T follicular helper cell (primary cell): Measurements from ENCODE around the gene LRRC25.

Experiments
- DNase-seq: peaks from one replicate; pipeline ENCODE4 v3.0.0-alpha.2; 2020; ENCODE audit warnings: low read depth
- total RNA-seq, 2 experiments: gene quantifications; one replicate each; lab custom pipeline; 2026; lab: John Stamatoyannopoulos, UW

Gene LRRC25
- total RNA-seq: 0 reads per million in 2 experiments

DNA sequence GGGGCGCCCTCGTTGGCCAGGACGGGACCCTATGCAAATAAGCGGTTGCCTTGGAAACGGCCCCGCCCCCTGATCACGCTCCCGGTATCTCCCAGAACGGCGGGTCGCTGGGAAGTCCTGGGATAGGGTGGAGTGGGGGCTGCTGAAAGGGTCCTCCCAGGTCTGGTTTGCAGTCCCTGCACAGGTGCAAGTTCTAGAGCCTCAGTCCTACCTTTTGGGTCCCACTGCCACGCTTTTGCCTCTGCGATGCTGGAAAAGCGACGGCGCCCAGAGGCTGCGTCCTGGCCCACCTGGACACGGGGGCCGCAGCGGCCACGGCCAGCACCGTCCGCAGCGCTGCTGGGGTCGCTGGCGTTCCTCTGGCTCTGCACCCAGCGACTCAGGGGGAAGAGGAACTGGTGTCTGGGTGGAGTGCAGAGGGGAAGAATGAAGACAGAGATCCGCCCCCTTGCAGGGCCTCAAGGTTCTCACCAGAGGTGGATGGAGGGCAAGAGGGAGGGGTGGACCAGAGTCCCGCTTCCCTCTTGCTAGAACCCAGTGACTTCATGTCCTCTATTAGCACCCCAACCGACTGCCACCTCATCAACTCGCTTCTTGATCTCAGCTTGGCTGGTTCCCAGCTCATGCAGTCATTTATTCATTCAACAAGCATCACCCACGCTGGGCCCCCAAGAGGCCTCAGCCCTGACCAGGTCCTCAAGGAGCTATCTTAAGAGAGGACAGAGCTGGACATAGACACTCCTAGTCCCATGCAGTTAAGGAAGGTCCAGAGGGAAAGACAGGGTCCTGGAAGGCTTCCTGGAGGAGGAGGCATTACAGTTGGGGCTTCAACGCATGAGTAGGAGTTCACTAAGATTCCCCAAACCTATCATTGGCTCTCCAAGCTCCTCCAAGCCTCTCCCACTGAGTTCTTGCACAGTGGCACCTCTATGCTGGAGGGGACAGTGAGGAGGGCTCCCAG is at the start of gene LRRC25:
TSS of gene LRRC25 (minus strand) at position 381 of the 961 bp plus-strand sequence. CDS start 659 bp downstream, outside the sequence.
- no peak for DNase-seq

DNA sequence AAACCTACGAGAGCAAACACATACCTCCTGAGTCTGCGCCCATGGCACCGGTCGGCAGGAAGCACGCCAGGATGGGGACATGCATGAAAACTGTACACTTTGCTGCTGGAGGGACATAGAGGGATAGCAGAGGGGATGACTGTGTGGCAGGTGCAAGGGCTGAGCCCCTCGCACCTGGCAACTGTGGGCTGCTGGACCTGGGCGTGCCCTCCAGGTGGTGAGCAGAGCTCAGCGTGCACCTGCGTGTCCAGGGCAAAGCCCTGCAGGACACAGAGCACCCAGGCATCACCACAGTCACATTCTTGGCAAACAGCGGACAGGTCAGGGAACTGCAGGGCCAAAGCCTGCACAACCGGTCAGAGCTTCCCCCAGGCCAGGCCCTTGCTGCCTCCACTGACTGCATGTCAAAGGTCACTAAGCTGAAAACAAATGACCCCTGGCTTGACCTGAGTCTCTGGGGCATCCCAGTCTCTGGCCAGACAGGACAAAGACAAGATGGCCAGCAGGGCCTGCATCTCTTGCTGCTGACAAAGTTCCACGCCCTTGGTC is 49.5 kb upstream of the LRRC25 start:
- DNase-seq: no peak

DNA sequence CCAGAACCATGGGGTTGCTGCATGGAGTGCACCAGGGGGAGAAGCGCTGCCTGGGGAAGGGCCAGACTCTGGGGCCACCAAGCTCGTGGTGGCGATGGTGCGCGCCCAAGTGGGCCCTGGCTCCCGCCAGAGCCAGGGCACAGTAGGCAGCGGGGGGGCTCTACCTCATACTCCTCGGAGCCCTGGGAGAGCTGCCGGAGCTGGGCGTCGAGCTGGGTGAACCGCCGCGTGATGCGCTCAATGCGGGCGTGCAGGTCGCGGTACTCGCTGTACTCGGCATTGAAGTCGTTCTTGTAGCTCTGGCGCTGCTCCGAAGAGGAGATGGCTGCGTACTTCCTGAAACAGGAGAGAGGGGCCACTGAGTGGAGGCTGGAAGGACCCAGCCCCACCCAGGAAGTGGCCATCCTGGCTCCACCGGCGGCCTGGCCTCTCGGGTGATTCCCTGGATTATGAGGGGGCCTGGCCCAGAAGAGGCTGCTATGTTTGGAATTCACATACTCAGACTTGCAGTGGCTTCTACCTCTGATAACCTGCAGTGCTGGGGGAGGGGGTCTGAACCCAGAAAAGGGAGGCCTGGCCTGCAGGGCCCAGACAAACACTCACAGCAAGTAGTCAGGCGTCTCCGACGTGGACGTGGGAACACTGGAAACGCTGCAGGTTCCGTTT is 48.9 kb upstream of the LRRC25 start:
- DNase-seq: no peak

DNA sequence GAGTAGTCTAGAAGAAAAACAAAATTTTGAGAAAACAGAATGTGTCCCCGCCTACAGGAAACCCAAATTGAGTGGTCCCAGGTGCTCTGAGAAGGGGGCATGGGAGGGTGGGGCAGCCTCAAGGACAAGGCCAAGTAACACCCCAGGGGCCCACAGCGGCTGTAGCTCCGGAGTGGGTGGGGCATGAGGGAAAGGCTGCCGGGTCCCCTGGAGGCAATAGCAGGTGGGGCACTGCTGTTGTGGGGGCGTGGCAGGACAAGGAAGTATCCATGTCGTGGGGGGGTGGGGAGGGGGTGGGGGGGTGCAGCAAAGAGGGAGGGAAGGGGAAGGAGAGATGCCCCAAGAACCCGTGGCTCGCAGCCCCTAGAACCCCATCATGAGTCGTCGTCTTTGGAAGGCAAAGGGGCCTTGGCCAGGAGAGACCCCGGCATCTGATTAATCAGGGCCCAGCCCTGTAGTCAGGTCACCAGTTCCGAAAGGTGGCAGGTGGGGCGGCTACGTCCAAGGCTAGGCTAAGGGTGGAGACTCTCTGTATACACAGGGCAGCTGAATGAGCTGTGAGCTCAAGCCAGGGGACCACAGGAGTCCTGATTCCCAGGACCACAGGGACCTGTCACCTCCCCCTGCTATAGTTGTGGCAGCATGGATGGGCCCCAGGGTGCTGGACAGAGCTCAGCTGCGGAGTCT is 48.0 kb upstream of the LRRC25 start:
- DNase-seq: no peak

DNA sequence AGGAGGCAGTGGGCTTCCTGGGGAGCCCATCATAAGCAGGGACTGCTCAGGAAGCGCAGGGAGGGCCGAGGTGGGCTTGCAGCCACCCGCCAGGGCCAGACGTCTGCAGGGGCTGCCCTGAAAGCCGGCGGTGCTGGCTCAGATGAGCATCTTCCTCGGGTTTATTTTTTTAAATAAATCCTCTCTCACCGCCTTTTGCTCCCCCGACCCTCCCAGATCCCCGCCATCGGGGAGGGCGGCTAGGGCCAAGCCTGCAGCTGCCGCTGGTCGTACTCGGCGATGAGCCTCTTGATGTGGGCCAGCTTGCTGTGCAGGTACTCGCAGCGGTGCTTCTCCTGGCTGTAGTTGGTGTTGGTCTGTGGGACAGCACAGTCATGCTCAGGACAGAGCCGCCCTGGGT is 47.1 kb upstream of the LRRC25 start:
- no peak for DNase-seq

DNA sequence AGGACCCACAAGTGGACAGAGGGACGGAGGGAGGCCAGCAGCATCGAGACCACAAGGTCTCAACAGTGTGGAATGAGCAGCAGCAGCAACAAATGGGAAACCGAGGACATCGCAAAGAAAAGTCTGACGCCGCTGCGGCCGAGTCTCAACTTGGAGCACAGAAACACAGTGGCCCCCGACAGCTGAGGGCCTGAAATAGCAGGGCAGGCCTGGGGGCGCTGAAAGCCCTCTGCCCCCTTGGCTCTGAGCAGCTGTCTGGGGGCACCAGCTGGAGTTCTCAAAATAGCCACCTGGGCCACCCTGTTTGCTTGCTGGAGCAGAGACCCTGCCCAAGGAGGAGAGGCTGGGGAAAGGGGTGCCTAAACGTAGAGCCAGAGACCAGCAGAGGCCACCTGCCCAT is 46.4 kb upstream of the LRRC25 start:
- no peak for DNase-seq

DNA sequence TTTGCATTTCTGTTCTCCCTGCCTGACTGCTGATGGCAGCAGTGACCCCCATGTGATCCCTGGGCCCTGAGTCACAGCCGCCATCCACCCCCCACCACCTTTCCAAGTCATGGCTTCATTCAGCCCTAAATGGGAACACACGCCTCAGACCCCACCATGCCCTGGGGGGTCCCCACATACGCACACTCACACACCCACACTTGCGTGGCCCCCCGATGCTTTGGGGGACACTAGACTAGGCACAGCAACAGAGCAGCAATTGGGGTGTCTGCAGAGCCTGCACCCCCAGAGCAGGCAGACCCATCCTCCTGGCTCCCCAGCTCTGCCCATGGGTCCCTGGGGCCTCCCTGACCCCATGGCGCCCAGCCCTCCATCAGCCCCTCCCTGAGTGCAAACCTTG is 46.0 kb upstream of the LRRC25 start:
- no peak for DNase-seq

DNA sequence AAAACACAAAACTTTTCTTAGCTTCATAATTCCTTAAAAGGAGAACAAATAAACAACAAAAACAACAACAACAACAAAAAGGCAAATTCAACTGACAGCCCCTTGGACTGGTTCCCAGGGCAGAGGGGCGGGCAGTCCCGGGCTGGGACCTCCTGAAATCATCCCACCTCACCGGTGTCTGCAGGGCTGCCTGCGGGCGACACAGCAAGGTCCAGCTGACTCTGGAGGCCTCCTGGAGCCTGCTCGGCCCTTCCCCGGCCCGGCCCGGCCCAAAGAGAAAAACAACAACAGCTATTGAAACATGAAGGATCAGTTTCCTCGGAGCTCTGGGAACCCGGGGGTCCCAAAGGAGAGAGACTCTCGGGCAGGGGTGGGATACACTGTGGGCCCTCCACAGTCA is 45.5 kb upstream of the LRRC25 start:
- no peak for DNase-seq

DNA sequence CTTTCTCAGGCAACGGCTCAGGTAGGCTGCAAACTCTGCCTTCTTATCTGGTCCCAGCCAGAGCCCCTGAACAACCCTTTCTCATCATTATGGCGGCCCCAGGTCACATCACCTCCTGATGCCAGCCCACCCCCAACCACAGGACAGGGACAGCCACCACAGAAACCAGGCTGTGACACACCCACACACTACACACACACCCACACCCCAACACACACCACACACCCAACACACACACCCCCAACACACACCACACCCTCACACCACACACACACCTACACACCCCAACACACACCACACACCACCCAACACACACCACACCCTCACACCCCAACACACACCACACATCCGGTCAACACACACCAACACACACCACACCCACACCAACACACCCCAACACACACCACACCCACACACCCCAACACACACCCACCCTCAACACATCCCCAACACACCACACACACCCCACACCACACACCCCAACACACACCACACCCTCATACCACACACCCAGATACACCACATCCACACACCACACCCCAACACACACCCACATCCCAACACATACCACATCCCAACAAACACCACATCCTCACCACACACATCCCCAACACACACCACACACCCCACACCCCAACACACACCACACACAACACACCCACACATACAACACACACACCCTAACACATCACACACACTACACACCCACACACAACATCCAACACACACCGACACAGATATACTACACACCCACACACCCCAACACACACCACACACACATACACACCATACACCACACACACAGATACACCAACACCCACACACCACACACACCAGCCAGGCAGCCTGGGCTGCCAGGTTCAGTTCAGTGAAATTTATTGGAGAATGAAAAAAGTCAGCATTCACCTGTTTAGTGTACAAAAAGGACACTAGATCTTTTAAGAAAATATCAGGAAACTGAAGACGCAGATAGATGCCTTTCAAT is 44.7 kb upstream of the LRRC25 start:
- no peak for DNase-seq

DNA sequence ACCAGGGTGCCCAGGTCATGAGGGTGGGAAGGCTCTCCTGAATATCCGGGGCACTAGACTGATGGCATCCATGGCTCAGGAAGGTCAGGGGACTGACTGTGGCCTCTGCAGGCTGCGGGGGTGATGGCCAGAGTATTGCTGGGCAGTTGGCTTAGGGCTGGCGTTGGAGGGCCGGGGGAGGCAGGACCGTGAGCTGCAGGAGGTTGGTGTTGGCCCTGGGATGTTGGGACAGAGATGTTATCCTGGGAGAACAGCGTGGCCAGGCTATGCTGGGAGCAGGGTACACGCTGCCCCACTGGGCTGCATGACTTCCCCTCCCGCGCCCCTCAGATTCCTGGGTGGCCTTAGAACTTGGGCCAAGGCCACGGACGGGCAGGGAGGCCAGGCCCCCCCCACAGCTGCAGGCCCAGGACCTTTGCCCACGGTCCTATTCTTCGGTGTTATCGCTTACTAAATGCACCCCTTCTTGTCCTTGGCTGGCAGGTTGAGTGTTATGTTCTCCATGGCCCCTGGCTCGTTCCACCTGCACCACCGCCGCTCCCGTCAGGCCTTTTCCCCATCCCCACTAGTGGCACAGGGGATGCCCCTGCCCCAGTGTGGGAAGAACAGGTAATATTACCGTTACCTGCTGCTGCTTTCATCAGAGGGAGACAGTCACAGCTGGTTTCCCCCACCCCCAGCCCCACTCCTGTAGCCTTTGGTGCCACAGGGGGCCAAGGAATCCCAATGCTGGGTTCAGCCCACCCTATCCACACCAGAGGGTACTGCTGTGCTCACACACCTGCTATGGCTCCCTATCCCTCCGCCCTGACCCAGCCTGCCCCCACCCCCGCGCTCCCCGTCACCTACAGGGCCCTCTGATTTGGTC is 43.7 kb upstream of the LRRC25 start:
- no peak for DNase-seq

DNA sequence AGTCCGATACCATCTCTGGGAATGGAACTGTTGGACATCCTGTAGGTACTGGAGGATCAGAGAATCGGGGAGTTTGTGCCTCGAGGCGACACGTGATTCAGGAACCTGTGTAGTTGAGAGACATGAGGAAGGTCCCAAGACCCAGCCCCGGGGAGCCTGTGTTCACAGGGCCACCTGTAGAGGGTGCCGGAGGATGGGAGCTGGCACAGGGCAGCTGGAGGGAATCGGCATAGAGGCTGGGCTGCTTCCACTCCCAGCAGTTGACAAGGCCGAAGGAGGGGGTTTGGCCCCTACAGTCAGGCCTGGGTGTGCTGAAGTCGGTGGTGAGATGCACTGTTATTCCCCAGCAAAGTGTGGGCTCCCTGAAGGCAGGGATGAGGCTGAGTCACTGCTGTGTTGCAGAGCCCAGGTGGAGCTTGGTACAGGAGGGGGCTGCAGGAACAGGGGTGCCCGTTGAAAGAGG is 43.0 kb upstream of the LRRC25 start:
- no peak for DNase-seq

DNA sequence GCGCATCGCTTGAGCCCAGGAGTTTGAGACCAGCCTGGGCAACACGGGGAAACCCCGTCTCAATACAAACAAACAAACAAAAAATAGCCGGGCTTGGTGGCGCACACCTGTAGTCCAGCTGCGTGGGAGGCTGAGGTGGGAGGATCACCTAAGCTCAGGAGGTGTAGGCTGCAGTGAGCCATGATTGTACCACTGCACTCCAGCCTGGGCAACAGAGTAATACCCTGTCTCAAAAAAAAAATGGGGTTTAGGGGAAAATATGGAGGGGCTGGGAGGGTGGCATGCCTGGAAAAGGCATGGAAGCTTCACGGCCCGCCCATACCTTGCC is 42.5 kb upstream of the LRRC25 start:
- no peak for DNase-seq

DNA sequence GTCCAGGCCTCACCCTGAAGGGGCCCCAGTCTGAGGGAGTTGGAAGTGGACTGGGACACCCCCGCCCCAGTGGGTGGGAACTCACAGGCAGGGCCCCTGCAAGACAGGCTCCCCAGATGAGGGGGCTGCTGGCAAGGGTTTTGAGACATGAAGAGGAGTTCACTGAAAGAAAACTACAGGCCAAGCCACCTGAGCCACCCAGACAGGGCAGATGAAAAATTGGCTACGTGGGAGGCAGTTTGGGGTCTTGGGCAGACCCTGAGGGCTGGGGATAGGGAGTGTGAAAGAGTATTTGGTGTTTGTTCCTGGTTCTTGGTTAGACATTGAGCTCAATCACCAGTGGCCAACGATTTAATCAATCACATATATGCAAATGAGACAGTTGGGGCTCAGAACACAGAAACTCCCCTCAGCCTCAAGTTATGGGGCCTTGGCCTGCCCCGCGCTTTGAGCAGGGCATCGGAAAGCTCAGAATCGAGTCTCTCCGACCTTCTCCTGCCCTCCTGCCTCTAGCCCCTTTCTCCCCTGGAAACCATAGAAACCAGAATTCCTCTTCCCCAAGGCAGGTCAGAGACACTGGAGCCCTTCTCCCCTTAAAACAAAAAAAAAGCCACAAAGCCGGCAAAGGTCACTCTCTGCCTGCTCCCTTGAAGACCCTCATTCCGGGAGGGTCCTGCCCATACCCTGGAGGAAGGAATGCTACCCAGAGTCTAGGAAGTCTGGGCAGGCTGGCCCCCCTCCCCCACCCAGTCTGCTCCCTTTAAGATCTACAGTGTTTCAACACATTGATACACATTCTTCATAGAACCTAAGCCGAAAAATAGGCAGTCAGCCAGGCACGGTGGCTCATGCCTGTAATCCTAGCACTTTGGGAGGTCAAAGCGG is 41.8 kb upstream of the LRRC25 start:
- DNase-seq: no peak

DNA sequence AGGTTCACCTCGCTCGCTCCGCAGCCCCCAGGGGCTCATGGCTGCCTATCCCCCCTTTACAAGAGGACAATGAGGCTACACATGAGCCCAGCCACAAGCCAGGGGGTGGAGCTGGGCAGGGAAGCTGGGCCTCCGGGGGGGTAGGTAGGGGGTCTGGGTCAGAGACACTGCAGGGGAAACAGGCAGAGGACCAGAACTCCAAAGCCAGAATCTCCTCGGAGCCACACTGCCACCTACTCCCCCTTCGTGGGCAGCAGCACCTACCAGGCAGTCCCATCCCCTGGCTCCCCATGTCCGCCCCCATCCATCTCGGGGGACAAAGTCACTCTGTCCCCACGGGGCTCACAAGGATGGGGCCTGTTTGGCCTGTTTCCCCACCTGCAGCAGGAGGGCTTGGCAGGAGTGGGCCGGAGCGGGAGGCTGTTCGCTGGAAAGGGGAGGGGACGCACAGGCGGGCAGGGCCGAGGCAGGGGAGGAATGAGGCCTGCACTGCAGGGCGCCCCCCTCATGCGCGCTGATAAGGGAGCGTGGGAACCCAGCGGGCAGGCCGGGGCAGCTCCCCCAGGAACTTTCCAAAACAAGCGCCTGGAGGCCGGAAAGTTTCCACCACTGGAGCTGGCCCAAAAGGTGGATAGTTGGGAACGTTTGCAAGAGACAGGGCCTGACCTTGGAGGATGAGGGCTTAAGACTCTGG is 41.1 kb upstream of the LRRC25 start:
- no peak for DNase-seq

DNA sequence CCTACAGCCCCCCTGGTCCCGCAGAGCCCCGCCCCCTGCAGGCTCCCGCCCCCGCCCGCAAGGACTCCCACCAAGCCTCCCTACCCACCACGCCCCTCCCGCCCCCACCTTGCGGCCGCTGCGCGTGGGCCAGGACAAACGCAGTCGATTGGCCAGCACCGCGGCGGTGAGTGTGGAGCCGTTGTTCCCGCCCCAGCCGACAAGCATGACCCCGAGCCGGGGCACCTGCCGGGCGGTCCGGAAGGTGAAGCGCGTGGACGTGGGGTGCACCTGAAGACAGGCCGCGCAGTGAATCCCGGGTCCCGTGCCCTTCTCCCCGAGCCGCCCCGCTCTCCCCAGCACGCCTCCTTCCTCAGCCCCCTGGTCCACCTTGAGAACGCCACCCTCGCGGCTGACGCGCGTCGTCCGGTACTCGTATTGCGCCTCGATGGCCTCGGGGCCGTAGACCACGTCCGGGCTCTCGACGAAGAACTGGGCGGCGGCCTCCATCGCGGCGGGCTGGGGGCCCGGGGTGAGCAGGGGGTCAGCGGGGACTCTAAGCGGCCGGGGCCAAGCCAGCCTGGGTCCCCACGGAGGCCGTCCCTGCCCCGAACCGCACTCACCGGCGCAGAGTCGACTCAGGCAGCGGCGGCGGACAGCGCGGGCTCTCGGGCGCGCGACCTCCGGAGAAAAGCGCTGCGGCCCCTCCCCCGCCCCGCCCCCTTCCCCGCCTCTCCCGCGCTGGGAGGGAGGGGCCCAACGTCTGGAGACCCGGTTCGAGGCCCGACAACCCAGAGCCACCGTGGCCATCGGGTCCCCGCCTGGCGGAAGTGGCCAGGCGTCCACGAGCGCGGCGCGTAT is 40.3 kb upstream of the LRRC25 start, which contains the start of gene ISYNA1:
TSS of gene ISYNA1 (minus strand) at position 643 of the 840 bp plus-strand sequence. CDS start at position 489, 154 bp downstream.
- no peak for DNase-seq

DNA sequence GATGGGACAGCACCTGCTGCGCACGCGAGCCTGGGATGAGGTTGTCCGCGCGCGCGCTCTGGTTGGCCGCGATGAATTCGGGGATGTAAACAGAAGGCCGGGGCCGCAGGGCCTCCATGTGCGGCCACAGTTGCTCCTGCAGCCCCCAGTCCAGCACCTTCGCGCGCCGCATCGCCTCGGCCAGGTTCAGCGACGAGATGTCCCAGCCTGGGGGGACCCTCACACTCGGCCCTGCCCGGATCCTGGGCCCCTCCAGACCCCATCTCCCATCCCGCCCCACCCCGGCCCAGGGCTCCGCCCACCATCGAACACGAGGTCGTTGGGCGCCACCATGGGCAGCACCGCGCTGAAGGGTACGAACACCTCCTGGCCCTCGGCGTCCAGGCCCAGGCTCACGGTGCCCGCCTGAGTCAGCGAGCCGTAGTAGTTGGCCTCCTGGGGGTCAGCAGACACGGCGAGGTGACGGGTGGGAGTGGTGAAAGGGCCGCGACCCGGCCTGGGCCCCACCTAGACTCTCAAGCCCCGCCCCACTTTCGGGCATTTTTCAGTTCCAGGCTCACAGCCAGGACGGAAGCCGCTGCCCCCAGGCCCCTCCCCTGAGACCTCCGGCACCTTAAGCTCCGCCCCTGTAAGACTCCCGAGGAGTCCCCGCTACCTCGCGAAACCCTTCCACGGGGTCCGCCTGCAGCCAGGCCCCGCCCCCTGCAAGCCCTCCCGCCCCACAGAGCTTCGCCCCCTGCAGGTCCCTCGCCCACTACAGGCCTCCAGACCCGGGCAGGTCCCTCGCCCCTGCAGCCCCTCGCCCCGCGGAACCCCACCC is 39.5 kb upstream of the LRRC25 start:
- peak; percentile 65 for DNase-seq
